Dermis microvascular lymphatic vessel endothelial cell (primary cell): ENCODE measurements around the gene BIN2. TPM values are rescaled to one million over a fixed set of nuclear protein-coding genes. Genes with fewer than 3 reads are reported as not detected.

Experiments
- DNase-seq, 2 donors: peaks; one replicate each; pipeline versions ENCODE4 v3.0.0 to v3.0.0-alpha.2; 2010; ENCODE audit warnings: low read depth in 2 of 2
- total RNA-seq: library from RNA; depleted of rRNA; stranded (reverse); fragments of >200 nt; gene quantifications from 2 replicates; pipeline ENCODE4 v1.2.1, GENCODE V29; 2014

Gene BIN2
- not detected in 2 replicates for total RNA-seq

DNA sequence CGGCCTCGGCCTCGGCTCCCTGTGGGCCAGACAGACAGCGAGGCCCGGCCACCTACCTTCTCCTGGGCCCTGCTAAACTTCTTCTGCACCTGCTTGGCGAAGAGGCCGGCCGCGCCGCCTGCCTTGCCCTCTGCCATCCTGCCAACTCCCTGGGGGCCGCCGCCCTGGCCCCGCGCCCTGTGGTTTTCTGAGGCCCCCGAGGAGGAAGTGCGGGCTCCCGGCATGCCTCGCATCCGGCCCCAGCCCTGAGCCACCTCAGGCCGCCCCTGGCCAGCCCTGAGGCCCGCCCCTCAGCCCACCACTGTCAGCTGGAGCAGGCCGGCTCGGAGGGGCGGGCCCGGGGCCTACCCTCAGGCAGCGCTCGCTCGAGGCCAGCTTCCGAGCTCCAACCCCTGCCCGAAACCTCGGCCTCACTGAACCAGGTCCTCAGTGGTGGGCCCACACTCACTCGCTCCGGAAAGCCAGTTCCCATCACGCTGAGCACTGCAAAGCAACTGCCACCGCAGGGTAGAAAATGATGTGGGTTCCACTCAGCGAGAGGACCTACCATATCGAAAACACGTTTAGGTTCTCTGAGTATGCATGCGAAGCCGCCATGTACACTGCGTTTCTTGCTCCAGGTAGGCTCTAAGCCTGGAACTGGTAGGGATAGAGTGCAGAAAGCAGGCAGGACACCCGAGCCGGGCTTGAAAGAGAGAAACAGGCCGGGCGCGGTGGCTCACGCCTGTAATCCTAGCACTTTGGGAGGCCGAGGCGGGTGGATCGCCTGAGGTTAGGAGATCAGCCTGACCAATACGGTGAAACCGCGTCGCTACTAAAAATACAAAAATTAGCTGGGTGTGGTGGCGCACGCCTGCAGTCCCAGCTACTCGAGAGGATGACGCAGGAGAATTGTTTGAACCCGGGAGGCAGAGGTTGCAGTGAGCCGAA is at the start of gene BIN2:
BIN2 (minus strand) TSS at position 209 of the 930 bp plus-strand sequence; CDS start at position 137, 72 bp downstream.
- DNase-seq: no peak

DNA sequence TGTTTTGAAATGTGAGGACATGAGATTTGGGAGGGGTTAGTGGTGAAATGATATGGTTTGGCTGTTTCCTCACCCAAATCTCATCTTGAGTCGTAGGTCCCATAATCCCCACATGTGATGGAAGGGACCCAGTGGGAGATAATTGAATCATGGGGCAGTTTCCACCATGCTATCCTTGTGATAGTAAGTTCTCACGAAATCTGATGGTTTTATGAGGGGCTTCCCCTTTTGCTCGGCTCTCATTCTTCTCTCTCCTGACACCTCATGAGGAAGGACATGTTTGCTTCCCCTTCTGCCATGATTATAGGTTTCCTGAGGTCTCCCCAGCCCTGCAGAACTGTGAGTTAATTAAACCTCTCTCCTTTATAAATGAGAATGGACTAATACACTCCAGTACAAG is 49.2 kb upstream of the BIN2 start:
- DNase-seq: no peak

DNA sequence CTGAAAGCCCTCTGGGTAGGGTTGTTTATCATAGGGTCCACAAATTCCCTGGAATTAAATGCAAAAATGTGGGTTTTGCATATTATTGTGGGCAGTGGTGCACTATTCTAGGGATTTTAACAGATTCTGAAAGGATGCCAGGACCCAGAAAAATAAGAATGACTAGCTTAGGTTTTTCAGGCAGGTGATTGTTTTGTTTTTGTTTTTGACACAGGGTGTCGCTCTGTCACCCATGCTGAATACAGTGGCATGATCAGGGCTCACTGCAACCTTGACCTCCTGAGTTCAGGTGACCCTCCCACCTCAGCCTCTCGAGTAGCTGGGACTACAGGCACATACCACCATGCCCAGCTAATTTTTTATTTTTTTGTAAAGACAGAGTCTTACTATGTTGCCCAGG is 48.0 kb upstream of the BIN2 start:
- DNase-seq: no peak

DNA sequence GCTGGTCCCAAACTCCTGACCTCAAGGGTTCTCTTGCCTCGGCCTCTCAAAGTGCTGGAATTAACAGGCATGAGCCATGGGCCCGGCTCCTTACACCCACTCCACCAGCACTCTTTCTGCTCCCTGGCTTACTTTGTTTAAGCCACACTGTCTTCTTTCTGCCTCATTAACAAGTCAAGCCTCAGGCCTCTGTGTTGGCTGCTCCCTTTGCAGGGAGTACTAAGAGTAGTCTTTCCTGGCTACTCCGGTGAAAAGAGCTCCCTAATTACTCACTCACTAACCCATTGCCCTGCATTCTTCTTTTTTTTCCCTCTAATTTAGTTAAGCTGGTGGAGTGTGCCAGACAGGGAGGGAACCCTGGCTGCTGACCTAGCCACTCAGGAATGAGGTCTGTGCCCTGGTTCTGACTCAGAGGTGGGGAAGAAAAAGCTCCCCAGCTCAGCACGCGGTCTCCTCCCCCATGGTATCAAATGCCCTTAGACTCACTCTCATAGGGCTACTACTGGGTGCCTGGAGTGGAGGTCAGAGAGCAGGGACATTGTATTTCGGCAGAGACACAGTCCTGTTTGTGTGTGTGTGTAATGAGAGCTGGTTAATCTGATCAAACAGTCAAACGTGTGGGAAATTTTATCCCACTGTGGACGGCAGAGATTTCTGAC is 47.5 kb upstream of the BIN2 start:
- peak; percentile 24 to 94 for DNase-seq

DNA sequence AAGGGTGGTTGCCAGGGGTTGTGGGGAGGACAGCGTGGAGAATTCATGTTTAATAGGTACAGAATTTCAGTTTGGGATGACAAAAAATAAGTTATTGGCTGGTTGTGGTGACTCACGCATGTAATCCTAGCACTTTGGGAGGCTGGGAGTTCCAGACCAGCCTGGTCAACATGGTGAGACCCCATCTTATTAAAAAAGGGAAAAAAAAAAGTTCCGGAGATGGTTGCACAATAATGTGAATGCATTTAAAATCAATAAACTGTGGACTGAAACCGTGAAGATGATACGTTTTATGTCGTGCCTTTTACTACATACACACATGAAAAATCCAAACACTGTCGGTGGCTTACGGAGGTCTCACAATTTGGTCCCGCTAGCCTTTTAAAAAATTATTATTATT is 46.7 kb upstream of the BIN2 start:
- no peak for DNase-seq

DNA sequence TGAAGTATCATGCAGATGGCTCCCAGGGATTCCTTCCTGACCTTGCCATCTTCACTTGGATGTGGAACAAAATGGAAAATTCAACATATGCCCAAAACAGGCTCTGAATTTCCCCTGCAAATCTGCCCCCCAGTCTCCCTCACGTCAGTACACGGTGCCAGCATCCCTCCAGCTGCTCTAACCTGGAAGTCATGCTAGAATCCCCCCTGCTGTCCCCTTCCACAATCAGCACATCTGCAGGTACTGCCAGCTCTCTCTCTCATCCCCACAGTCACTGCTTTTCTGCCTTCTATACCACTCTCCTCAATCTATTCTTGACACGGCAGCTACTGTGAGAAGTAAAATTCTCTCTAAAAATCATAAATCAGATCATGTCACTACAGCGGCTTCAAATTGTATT is 45.6 kb upstream of the BIN2 start:
- DNase-seq: no peak

DNA sequence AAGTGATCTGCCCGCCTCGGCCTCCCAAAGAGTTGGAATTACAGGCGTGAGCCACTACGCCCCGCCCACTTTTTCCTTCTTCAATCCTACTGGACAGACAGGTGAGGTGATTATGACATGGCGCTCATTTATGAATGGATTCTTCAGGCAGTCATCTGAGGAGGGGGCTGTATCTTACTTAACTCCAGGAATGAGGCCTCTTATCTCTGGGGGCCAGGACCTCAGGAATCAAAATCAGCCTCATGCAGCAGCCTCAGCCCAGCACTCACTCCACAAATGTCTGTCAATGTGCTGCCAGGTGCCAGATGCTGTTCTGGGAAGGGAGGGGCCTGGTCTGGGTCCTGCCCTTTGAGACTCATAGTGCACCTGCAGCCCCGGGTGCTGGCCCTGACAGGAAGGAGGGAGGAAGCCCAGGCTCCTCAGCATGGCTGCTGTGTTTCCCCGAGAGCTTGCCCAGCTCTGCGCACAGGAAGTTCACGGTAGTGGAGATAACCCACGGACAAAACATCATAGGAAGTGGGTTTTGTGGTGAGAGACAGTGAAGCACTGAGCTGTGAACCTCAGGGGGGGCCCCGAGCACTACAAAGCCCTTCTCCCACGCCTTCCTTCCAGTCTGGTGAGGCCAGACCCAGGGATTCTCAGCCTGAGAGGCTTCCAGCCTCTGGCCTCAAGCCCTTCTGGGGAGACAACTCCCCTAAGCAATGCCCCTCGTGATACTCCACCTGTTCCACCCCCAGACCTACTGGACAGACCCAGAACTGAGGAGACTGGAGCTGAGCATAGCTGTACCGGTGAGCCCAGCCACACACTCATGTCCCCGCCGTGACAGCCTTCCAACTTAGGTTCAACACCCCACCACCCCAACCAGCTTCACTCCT is 44.9 kb upstream of the BIN2 start:
- DNase-seq: peak; percentile 37 to 85

DNA sequence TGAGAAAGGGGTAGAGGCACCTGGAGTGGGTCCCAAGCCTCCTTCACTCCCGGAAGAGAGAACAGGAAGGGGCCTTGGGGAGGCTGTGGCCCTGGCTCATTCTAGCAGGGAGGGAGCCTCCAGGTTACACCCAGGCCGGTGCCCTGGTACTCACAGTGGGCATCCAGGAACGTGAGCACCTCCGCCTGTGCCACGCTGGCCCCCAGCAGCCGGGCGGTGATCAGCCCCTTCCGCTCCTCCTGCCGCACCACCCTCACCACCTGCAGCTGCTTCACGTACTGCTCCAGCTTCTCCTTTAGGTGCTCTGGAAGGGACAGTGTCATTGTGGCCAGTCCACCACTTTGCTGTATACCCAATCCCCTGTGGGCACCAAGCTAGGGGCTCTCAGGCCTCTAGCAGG is 41.3 kb upstream of the BIN2 start:
- no peak for DNase-seq

DNA sequence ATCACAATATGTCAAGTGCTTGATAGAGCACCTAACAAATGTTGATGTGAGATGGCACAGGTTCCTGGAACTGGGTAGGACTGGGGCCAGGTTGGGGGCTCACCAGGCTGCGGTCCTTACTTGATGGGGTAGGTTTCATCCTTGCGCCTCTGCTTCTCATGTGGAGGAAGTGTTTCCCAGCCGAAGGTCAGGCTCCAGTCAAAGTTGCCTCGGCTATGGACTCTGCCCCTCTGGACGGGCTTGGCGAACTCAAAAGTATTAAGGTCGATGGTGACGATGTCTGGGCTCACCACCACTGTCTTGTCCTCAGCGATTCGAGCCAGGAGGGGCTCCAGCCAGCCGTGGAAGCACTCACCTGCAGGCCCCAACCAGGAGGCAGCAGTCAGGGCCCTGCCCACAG is 40.0 kb upstream of the BIN2 start:
- no peak for DNase-seq

DNA sequence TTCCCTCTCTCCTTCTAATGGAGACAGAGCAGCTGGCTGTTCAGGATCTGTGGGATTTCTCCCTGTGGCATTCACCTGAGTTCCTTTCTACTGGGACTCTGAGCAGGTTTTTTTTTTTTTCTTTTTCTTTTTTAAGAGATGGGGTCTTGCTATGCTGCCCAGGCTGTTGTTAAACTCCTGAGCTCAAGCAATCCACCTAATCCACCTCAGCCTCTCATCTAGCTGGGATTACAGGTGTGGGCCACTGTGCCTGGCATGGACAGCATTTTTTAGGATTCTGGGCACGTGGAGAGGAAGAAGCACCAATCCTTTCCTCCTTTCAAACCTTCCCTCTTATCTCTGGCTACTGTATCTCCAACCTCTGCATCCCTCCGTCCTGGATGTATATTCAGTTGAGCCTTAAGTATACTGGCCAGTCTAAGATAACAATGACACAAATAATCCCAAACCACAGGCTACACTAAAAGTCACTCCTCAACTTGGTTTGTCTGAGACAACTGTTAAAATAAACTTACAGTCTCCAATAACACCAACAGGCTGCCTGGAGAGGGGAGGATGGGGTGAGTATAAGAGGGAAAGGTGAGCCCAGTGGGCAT is 38.9 kb upstream of the BIN2 start:
- DNase-seq: no peak

DNA sequence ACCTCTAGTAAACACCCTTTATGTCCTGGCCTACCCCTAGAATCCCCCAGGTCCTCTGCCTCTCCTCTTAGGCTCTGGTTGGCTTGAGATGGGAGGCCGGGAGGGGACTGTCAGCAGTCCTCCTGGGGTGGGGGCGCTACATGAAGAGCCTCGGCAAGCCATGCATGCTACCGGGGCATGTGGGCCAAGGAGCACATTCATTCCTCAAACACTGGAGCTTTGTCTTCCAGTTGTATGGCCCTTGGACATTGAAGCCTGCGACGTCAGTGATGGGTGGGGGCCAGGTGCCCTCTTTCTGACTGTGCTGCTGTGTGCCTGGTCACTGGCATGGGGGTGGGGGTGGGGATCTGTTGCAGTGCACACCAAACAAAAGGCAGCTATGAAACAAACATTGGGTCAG is 38.3 kb upstream of the BIN2 start:
- DNase-seq: no peak

DNA sequence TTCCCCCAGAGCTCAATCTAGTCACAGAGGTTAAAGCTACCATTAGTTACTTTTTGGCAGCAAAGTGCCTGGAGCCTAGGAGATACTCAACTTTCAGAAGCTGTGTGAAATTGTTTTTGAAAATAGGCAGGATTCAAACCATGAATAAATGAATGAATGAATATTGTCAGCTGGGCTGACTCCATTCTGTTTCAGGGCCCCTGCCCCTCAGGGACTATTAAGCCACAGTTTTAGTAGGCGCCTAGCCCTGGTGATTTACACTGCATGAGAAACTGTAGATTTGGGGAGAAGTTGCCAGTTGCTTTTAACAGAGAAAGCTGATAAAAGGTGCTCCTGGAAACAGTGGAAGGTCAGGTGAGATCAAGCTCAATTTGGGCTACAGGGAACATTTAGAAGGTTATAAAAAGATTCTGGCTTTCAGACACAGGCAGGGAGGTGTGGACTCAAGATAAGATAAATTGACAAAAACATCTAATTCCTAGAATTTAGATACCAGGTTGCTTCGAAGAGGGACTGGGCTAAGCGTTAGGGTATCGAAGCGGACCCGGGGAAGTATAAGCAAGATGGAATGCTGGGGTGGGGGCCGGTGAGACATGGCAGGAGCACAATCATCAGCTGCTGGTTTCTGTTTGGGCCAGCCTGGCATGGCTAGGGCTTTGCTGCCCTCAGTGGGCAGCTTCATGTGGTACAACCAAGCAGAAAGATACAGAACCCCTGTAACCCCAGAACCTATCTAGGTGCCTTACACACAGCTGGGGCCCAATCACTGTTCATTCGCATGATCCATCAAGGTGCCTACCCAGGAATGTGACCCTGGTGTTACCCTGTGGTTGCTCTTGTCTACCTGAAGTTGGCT is 37.4 kb upstream of the BIN2 start:
- DNase-seq: no peak

DNA sequence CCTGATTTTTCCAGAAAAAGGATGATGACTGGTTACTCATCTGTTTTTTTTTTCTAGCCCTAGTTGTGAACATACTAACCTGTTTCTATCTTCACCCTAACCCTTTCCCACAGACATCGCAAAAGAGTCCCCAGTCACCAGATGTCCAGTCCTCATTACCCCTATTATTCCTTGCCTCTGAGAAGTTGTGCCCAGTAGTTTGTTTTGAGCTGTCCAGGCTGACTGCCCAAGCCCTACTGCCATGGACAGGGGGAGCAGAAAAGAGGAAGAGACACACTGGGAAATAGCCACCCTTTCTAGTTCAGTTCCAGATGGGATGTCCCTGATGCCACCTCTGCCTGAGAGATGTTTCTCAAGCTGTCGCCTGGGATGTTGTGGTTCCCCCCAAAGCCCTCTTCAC is 36.3 kb upstream of the BIN2 start:
- no peak for DNase-seq

DNA sequence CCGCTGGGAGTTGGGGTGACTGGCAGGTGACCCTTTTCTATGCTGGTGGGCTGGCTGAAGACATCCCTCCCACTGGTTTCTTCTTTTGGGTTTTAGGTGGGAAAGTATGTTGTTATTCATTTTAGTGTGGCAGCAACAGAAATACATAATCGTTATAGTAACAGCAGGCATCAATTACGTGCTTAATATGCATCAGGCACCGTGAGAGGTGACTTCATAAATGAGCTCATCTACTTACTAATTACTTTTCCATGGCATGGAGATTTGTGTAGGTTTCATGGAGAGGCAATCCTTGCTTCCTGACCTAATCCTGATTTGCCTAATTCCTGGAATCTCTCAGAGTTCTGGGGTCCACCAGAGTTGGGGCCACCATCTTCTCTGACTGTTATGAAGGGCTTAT is 35.9 kb upstream of the BIN2 start:
- DNase-seq: no peak

DNA sequence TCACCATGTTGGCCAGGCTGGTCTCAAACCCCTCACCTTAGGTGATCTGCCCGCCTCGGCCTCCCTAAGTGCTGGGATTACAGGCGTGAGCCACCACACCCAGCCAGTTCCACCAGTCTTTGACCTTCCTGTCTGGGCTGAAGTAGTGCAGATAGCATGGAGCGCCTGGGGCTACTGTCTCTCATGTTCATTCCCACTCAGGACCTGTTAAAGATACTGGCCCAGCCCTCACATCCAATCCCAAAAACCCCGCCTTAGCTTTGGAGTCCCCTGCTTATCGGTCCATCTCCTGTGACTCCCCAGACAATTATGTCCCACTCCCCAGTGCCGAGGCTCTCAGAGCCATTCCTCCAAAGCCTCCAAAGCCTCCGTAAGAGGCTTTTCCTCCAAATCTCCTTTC is 34.5 kb upstream of the BIN2 start:
- no peak for DNase-seq

DNA sequence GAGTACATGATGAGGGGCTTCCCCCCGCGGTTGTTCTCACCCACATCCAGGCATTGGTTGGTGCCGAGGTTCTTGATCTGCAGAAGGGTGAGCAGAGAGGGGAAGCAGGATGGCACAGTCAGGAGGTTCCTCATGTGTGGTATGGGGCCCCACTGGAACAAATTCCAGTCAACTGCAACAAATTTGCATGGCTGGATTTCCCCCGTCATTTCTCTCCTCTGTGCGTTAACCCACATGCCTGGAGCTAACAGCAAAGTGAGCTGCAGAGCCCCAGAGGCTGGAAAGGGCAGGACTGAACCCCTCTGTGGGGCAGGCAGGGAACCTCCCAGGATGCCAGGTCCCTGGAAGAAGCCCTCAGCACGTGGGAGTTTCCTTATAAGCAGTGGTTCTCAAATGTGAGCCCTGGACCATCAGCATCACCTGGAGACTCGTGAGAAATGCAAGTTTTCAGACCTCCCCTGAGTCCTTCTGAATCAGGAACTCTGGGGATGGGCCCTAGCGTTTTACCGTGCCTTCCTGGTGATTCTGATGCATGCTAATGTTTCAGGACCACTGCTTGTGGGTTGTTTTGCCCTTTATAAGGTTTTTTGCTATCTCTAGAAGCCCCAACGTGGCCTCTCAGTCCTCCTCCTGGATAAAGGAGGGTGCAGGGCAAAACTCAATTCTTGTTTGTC is 33.5 kb upstream of the BIN2 start:
- DNase-seq: no peak

DNA sequence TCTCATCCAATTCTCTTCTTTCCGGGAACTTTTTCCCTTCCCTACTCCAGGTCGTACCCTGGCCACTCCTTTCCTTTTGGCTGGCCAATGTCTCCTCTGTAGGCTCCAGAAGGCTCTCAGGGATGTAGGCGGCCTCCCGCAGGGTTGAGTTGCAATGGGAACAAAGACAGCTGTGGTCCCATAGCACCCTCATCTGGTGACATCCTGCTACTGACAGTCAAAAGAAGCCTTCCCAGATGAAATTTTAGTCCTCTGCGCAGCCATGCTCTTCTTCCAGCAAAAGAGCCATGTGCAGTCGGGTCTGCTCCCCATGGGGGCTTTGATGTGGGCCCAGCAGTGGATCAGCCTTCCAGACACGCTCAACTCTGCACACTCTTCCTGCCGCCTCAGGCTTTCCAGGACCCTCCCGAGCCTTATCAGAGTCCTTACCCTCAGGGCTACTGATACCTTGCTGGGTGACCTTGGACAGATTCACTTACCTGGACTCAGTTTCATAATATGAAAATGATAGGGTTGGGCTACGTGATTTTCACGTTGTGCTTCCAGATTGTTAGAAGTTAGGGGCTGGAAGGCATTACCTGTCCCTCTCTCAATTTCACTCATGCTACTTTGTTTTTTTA is 28.0 kb upstream of the BIN2 start:
- peak; percentile 38 to 68 for DNase-seq

DNA sequence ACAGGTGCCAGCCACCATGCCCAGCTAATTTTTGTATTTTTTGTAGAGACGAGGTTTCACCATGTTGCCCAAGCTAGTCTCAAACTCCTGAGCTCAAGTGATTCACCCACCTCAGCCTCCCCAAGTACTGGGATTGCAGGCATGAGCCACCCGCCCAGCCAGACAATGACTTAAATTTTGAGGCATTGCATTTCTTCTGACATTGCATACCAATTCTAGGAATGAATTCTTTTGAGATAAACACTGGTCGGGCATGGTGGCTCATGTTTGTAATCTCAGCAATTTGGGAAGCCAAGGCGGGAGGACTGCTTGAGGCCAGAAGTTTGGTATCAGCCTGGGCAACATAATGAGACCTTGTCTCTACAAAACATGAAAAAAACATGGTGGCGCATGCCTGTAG is 25.1 kb upstream of the BIN2 start:
- DNase-seq: no peak

DNA sequence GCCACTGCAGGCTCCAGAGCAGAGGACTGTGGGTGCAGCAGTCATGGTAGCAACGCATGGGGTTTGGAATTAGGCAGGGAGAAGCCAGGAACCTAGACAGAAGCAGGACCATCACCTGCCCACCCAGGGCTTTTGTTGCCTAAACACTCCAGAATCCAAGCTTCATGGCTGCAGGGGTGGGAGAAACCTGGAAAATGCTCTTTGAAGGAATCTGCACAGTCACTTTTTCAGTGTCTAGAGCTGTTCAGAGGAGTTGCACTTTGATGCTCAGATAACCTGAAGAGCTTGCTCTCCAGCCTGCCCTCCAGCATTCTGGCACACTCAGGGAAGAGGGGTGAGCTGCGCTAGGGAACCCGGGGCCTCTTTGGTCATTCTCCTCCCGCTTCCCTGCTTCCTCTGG is 24.1 kb upstream of the BIN2 start:
- no peak for DNase-seq

DNA sequence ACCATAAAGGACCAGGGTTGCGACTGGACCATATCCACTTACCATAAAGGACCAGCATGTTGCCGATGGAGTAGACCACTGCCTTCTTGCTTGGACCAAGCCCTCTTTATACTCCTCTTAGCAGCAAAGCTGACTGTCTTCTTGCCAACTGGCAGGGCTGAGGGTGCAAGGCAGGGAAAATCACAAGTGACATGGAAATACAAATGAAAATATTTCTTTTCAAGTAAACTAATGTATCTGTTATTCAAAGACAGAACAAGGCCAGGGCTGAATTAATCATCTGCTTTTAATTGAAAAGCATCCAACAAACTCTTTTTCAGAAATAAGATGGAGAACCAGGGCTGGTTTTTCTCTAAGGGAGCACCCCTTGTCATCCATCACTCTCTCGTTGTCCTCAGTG is 22.6 kb upstream of the BIN2 start, which contains the start of gene CELA1:
CELA1 (minus strand) TSS at position 99 of the 400 bp plus-strand sequence; CDS start at position 58, 41 bp downstream.
- DNase-seq: no peak
